ENCODE data around the gene TOGARAM1. TPM values are rescaled to one million over a fixed set of nuclear protein-coding genes. Genes with fewer than 3 reads are reported as not detected.

The TOGARAM1 gene
- total RNA-seq, 1 experiment from 2014 or later = 12.9 TPM

DNA sequence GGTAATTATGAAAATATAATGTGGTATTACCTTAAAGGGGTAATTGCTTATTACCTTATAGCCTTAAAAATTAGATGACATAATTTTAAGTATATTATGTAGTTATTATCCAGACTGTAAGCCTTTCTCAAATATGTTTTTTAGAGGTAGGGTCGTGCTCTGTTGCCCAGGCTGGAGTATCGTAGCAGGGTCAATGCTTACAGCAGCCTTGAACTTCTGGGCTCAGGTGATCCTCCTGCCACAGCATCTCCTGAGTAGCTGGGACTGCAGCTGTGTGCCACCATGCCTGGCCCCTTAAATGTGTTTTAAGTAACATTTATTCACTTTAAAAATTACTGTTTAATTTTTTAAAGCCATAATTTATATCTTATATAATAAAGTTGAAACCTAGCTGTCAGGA lies 132.3 kb downstream of the TOGARAM1 start:
- Histone ChIP-seq H3K27me3 (ENCODE audit: insufficient read depth, low read depth) (no peaks in the 10 kb centered on the region), H3K36me3 (ENCODE audit: low read depth) (peaks cover 31% of the 10 kb centered on the region), H3K9me3 (ENCODE audit: insufficient read depth, low read depth) (no peaks in the 10 kb centered on the region; the same call in 1 of the 2 replicates), H3K4me2 (no peak overlapping the region), H2AFZ (no peak overlapping the region), H3K4me3 (no peak overlapping the region), H3K9me2 (ENCODE audit: insufficient read depth) (no peaks in the 10 kb centered on the region), H3K4me1 (replicated peaks; ENCODE audit: insufficient read depth) (peaks cover 11% of the 10 kb centered on the region; the same call in 1 of the 2 replicates), H3F3A (ENCODE audit: insufficient read depth, low read depth) (peaks cover 3% of the 10 kb centered on the region; the same call in 1 of the 2 replicates), H3K79me2 (ENCODE audit: low read depth) (peaks cover 56% of the 10 kb centered on the region), H3K27ac (no peak overlapping the region), H4K20me1 (ENCODE audit: insufficient read depth) (peaks cover 27% of the 10 kb centered on the region)
- BruUV-seq (replicated peaks) = no TSS peak
- CTCF ChIA-PET = no interaction called here
- POLR2A ChIA-PET (ENCODE audit: unreplicated experiment) = interaction anchor here (0.6 kb wide), 1 partner anchor 113 kb away, joined by 3 read pairs; no protein-coding TSS in a partner anchor
- TF ChIP-seq, protein P1, sequence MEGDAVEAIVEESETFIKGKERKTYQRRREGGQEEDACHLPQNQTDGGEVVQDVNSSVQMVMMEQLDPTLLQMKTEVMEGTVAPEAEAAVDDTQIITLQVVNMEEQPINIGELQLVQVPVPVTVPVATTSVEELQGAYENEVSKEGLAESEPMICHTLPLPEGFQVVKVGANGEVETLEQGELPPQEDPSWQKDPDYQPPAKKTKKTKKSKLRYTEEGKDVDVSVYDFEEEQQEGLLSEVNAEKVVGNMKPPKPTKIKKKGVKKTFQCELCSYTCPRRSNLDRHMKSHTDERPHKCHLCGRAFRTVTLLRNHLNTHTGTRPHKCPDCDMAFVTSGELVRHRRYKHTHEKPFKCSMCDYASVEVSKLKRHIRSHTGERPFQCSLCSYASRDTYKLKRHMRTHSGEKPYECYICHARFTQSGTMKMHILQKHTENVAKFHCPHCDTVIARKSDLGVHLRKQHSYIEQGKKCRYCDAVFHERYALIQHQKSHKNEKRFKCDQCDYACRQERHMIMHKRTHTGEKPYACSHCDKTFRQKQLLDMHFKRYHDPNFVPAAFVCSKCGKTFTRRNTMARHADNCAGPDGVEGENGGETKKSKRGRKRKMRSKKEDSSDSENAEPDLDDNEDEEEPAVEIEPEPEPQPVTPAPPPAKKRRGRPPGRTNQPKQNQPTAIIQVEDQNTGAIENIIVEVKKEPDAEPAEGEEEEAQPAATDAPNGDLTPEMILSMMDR (conservative IDR thresholded peaks at IDR 0.05) = no peak
- no peak for TF ChIP-seq EZH2 (IDR thresholded peaks at IDR 0.05; ENCODE audit: low read depth)
- intact Hi-C loops (cut with micrococcal nuclease; ENCODE audit: unreplicated experiment) = no loop called here
- DNase-seq = no peak

DNA sequence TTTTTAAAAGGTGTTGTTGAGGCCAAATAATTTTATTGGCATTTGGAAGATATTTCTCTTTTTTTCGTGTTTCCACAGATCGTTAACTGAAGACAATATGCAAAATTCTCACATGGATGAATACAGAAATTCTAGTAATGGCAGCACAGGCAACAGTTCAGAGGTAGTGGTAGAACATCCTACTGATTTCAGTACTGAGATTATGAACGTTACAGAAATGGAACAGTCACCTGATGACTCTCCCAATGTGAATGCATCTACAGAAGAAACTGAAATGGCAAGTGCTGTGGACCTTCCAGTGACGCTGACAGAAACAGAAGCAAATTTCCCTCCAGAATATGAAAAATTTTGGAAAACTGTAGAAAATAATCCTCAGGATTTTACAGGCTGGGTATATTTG lies 133.2 kb downstream of the TOGARAM1 start:
- Histone ChIP-seq H4K20me1 (ENCODE audit: insufficient read depth) (peaks cover 19% of the 10 kb centered on the region), H2AFZ (no peak overlapping the region), H3K79me2 (ENCODE audit: low read depth) (peaks cover 48% of the 10 kb centered on the region), H3K4me1 (replicated peaks; ENCODE audit: insufficient read depth) (peaks cover 3% of the 10 kb centered on the region; the same call in 1 of the 2 replicates), H3K27me3 (ENCODE audit: insufficient read depth, low read depth) (no peaks in the 10 kb centered on the region), H3K9me3 (ENCODE audit: insufficient read depth, low read depth) (no peaks in the 10 kb centered on the region; the same call in 1 of the 2 replicates), H3K4me3 (no peak overlapping the region), H3K4me2 (no peak overlapping the region), H3F3A (ENCODE audit: insufficient read depth, low read depth) (0 out of 2 replicates have a peak, but pooled peaks cover 3% of the 10 kb centered on the region), H3K27ac (no peak overlapping the region), H3K36me3 (ENCODE audit: low read depth) (peaks cover 35% of the 10 kb centered on the region), H3K9me2 (ENCODE audit: insufficient read depth) (no peaks in the 10 kb centered on the region)
- no TSS peak for BruUV-seq (replicated peaks)
- intact Hi-C loops (cut with micrococcal nuclease; ENCODE audit: unreplicated experiment) = no loop called here
- ChIA-PET CTCF (no interaction called here), POLR2A (ENCODE audit: unreplicated experiment) (no interaction called here)
- DNase-seq = no peak
- TF ChIP-seq EZH2 (IDR thresholded peaks at IDR 0.05; ENCODE audit: low read depth) = no peak
- TF ChIP-seq, protein P1 (conservative IDR thresholded peaks at IDR 0.05) = no peak

DNA sequence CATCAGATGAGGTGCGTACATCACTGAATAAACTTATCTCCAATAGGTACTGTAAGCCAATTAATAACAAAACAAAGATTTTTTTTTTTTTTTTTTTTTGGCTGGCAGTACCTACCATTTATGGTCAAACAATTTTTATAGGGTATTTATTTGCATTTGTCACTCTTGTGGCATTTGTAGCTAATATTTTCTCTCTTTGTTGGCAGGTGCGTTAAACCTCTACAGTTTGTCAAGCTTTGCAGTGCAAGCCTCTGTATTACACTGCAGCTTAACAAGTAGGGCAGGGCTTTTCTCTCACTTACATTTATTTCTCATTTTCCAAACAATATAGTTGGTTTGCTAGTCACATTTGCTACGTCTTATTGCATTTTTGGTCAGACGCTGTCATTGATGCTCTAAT lies 134.2 kb downstream of the TOGARAM1 start:
- intact Hi-C loops (cut with micrococcal nuclease; ENCODE audit: unreplicated experiment) = no loop called here
- CTCF ChIA-PET = no interaction called here
- POLR2A ChIA-PET (ENCODE audit: unreplicated experiment) = no interaction called here

More for the DNA sequence above, 134.2 kb downstream of the TOGARAM1 start:
- BruUV-seq (replicated peaks) = no TSS peak
- H4K20me1 ChIP-seq (ENCODE audit: insufficient read depth) = peaks cover 13% of the 10 kb centered on the region
- H3K9me3 ChIP-seq (ENCODE audit: insufficient read depth, low read depth) = no peaks in the 10 kb centered on the region; the same call in 1 of the 2 replicates
- H3K27ac ChIP-seq = no peak overlapping the region
- 0 out of 2 replicates have a peak, but pooled peaks cover 3% of the 10 kb centered on the region for H3F3A ChIP-seq (ENCODE audit: insufficient read depth, low read depth)
- H3K79me2 ChIP-seq (ENCODE audit: low read depth) = peaks cover 37% of the 10 kb centered on the region
- peaks cover 35% of the 10 kb centered on the region for H3K36me3 ChIP-seq (ENCODE audit: low read depth)
- TF ChIP-seq, protein P1 (conservative IDR thresholded peaks at IDR 0.05) = no peak
- no peak for TF ChIP-seq EZH2 (IDR thresholded peaks at IDR 0.05; ENCODE audit: low read depth)
- H3K27me3 ChIP-seq (ENCODE audit: insufficient read depth, low read depth) = no peaks in the 10 kb centered on the region
- H3K4me3 ChIP-seq = no peak overlapping the region
- no peak overlapping the region for H2AFZ ChIP-seq
- H3K4me1 ChIP-seq (replicated peaks; ENCODE audit: insufficient read depth) = no peaks in the 10 kb centered on the region
- no peak overlapping the region for H3K4me2 ChIP-seq
- no peaks in the 10 kb centered on the region for H3K9me2 ChIP-seq (ENCODE audit: insufficient read depth)
- no peak for DNase-seq

Measured in PC-9 (cell line).